Anterior cingulate cortex (tissue), 58 donors: ENCODE measurements around the gene MICU2.

Experiments
- DNase-seq, 58 donors: peaks; one replicate each; lab custom pipeline; 2025; lab: John Stamatoyannopoulos, UW

MICU2 gene

GRCh38 chr13:21548577-21548976 is 55.4 kb downstream of the MICU2 start:
- no peak for DNase-seq

- DNase-seq, result peak in 6 of 58 donors; percentile 2 to 32 (median 13)
These were observed 57.6 kb downstream of the MICU2 start for GRCh38 chr13:21546372-21546771.

GRCh38 chr13:21544515-21544914 is 59.5 kb downstream of the MICU2 start:
- no peak for DNase-seq

GRCh38 chr13:21542563-21542962 is 61.4 kb downstream of the MICU2 start:
- no peak for DNase-seq

GRCh38 chr13:21541980-21542379 is 62.0 kb downstream of the MICU2 start:
- DNase-seq, result no peak

GRCh38 chr13:21541271-21541670 is 62.7 kb downstream of the MICU2 start:
- DNase-seq, result no peak

GRCh38 chr13:21539687-21540086 is 64.3 kb downstream of the MICU2 start:
- no peak for DNase-seq

- DNase-seq, result no peak
These were observed 65.2 kb downstream of the MICU2 start for GRCh38 chr13:21538753-21539152.

- no peak for DNase-seq
These were observed 65.7 kb downstream of the MICU2 start for GRCh38 chr13:21538280-21538679.

- DNase-seq, result no peak
These were observed 66.9 kb downstream of the MICU2 start for GRCh38 chr13:21537105-21537504.

- no peak for DNase-seq
These were observed 69.2 kb downstream of the MICU2 start for GRCh38 chr13:21534760-21535159.

- DNase-seq, result no peak
These were observed 72.5 kb downstream of the MICU2 start for GRCh38 chr13:21531455-21531854.

GRCh38 chr13:21530656-21531055 is 73.3 kb downstream of the MICU2 start:
- DNase-seq, result no peak

- no peak for DNase-seq
These were observed 74.7 kb downstream of the MICU2 start for GRCh38 chr13:21529146-21529893.

GRCh38 chr13:21528616-21529015 is 75.4 kb downstream of the MICU2 start:
- no peak for DNase-seq

- DNase-seq, result no peak
These were observed 77.0 kb downstream of the MICU2 start for GRCh38 chr13:21526707-21527540.

GRCh38 chr13:21522847-21523246 is 81.1 kb downstream of the MICU2 start:
- no peak for DNase-seq

GRCh38 chr13:21522130-21522529 is 81.8 kb downstream of the MICU2 start:
- DNase-seq, result no peak

GRCh38 chr13:21518617-21519144 is 85.3 kb downstream of the MICU2 start:
- DNase-seq, result no peak

GRCh38 chr13:21517576-21517975 is 86.4 kb downstream of the MICU2 start:
- DNase-seq, result no peak

- no peak for DNase-seq
These were observed 87.2 kb downstream of the MICU2 start for GRCh38 chr13:21516805-21517204.

GRCh38 chr13:21511849-21512248 is 92.1 kb downstream of the MICU2 start:
- peak in 2 of 58 donors; percentile 13 to 42 for DNase-seq
